ENCODE results near the gene CPNE2. TPM values are rescaled to one million over a fixed set of nuclear protein-coding genes. Genes with fewer than 3 reads are reported as not detected.

Gene CPNE2
- total RNA-seq, 4 donors from 2014 or later: 28.2 to 66.0 (median 45.8) TPM

DNA sequence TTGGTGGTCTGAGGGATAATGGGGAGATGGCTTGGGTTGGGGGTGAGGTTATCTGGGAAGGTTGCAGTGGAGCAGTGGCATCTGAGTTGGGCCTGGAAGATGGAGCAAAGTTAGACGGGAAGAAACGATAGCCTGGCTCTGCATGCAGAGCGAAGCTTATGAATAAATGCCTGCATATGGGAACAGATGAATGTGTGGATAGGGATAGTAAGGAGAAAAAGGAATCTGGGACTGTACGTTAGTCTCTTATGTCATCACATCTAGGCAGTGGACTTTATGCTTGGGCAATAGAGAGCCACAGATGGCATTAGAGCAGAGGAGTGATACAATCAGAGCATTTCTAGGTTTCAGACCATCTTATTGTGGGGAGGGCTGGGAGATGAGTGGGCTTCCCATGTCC, 33.0 kb downstream of the CPNE2 start:
- ATAC-seq (ENCODE audit: low FRiP score): no peak
- TF ChIP-seq, protein P1, sequence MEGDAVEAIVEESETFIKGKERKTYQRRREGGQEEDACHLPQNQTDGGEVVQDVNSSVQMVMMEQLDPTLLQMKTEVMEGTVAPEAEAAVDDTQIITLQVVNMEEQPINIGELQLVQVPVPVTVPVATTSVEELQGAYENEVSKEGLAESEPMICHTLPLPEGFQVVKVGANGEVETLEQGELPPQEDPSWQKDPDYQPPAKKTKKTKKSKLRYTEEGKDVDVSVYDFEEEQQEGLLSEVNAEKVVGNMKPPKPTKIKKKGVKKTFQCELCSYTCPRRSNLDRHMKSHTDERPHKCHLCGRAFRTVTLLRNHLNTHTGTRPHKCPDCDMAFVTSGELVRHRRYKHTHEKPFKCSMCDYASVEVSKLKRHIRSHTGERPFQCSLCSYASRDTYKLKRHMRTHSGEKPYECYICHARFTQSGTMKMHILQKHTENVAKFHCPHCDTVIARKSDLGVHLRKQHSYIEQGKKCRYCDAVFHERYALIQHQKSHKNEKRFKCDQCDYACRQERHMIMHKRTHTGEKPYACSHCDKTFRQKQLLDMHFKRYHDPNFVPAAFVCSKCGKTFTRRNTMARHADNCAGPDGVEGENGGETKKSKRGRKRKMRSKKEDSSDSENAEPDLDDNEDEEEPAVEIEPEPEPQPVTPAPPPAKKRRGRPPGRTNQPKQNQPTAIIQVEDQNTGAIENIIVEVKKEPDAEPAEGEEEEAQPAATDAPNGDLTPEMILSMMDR (IDR thresholded peaks at IDR 0.05): no peak
- DNase-seq (ENCODE audit: low spot score): no peak

DNA sequence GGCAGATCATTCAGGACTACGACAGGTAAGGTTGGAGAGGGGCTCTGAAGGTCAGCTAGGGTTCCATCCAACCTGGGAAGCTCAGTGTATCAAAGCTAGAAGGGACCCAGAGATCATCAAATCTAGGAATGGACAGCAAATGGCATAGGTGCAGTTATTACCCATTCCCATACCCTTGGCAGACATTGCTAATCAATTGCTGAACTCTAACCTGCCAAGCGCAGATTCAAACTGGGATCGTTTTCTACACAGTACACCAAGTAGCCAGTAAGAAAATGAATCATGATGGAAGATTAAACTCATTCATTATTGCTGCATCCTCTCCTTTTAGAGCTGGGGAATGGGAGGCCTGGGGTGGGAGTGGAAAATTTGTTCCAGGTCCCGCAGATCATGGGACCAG, 33.6 kb downstream of the CPNE2 start:
- DNase-seq (ENCODE audit: low spot score): no peak
- TF ChIP-seq, protein P1 (IDR thresholded peaks at IDR 0.05): no peak
- no peak for ATAC-seq (ENCODE audit: low FRiP score)

DNA sequence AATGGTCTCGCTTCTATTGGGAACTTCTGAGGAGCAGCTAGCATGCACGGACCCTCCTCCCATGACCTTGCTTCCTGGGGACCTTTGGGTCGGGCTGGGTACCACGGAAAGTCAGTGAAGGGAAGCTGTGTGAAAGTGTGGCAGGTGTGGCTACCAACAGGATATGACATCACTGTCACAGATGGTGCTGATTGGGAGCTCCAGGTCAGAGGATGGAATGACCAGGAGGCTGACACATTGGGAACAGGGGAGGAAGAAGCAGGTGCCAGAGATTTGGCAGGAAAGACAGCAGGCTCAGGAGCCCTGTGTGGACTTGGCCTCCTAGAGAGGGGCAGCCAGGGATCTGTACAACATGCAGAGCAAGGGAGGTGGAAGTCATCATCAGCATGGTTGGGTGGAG, 34.0 kb downstream of the CPNE2 start:
- ATAC-seq (ENCODE audit: low FRiP score): no peak
- TF ChIP-seq, protein P1 (IDR thresholded peaks at IDR 0.05): no peak
- DNase-seq (ENCODE audit: low spot score): no peak

DNA sequence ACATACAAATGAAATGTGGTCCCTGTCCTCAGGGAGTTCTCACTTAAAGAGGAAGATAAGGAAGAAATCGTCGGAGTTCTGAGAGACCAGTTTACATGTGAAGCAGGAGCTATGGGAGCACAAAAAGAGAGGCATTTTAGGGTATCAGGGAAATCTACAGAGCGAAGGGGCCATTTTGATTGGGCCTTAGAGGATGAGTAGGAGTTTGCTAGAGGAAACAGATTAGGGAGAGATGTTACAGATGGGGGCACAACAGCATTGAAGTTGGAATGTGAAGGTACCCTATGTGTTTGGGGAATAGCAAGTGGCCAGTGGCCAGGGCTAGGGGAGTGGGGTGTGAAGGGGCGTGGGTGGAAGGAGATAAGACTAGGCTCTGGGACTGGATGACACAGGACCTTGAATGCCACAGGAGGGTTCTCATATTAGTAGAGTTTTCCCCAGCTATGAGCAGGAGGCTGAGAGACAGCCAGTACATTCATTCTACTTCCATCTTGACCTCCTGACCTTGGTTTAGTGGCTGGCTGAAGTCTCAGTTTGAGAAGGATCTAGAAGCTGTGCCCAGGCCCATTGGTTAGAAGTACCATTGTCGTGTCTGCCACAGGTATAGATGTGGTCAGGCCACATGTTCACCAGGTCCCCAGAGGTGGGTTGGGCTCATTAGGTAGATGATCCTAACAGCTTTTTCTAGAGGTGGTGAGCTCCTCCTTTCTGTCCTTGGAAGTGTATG, 34.8 kb downstream of the CPNE2 start:
- DNase-seq (ENCODE audit: low spot score) (no peak), ATAC-seq (ENCODE audit: low FRiP score) (no peak)
- TF ChIP-seq, protein P1 (IDR thresholded peaks at IDR 0.05): no peak

DNA sequence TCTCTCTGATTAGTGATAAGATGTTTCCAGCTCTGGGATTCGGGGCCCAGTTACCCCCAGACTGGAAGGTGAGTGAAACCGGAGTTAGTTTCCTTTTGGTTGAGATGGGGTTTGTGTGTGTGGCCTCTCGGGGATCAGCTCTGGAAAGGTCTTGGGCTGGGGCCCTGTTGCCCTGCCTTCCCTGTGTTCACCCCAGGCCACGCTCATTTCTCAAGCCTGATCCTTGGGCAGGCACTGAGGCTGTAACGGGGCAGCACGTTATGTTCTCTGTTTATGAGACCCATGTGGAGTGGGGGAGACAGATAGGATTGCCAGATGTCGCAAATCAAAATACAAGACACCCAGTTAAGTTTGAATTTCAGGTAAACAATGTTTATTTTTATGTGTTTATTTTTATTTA, 35.5 kb downstream of the CPNE2 start:
- TF ChIP-seq, protein P1 (IDR thresholded peaks at IDR 0.05): no peak
- ATAC-seq (ENCODE audit: low FRiP score) (no peak), DNase-seq (ENCODE audit: low spot score) (no peak)

DNA sequence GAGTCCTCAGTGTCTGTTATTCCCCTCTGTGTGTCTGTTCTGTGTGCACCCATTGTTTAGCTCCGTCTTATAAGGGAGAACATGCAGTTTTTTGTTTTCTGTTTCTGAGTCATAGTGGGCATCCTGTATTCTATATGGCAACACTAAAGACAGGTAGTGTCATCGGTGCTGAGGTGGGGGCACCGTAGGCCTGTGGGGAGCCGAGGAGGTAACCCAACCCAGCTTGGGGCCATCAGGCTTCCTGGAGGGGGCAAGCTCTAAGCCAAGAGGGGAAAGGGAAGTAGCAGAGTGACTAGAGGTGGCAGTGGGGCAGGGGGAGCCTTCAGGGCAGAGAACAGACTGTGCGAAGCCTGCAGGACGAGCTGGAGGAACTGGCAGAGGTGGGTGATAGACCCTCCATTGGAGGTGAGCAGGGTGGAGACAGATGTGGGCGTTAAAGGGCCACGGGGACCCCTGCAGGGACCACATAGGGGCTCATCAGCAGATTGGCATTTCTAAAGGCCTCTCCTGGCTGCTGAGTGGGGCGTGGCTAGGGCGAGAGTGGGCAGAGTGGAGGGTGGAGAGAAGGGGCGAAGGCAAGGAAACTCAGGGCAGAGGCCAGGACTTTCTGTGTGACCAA, 36.5 kb downstream of the CPNE2 start:
- no peak for ATAC-seq (ENCODE audit: low FRiP score)
- no peak for DNase-seq (ENCODE audit: low spot score)
- TF ChIP-seq, protein P1 (IDR thresholded peaks at IDR 0.05): no peak

DNA sequence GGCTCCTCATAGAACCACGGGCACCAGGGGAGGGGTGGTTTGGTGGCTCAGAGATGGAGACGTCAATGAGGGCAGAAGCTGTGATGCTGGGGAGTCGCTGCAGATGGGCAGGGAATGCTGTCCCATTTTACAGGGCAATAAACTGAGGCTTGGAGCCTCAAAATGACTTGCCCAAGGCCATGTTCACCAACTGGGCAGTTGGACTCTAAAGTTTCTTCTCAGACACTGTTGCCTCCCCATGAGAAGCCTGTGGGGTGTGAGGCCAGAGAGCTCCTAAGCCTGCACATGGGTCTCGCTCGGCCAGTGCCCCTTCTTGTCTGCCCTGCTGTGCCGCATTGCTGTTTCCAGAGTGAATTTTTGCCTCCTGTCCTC, 38.6 kb downstream of the CPNE2 start:
- DNase-seq (ENCODE audit: low spot score) (no peak), ATAC-seq (ENCODE audit: low FRiP score) (no peak)
- TF ChIP-seq, protein P1 (IDR thresholded peaks at IDR 0.05): no peak
